HepG2 (cell line): Measurements from ENCODE around the gene TXN. TPM values are rescaled to one million over a fixed set of nuclear protein-coding genes. Genes with fewer than 3 reads are reported as not detected.
A peak's percentile ranks its signal among the peaks of the same experiment; 100 is the strongest.

Source experiments
- ATAC-seq: fragments of 200-7000 bp; cut with Tn5 transposase; 3 replicates; pipeline ENCODE4 v1.9.1; 2020; ENCODE audit warnings: mild to moderate bottlenecking, moderate library complexity
- BruUV-seq: library from RNA; stranded (reverse); fragments of 400-500 nt; replicated peaks from 2 replicates; lab custom pipeline; 2021; lab: Mats Ljungman, UMichigan
- CTCF ChIA-PET: fragments of 300-600 bp; formaldehyde crosslinking; extraction: SDS; loops from one replicate; lab custom pipeline; 2021; ENCODE audit warnings: low total read pairs, inconsistent platforms, low intra/inter-chr PET ratio; lab: Yijun Ruan, JAX
- POLR2A ChIA-PET: fragments of 350-600 bp; sonication (Branson Sonifier 250); formaldehyde crosslinking; loops from one replicate; lab custom pipeline; 2020; ENCODE audit warnings: antibody characterized with exemption, inconsistent platforms; lab: Yijun Ruan, JAX
- DNase-seq: peaks from one replicate; pipeline ENCODE4 v3.0.0-alpha.2; 2015; ENCODE audit warnings: low spot score
- FAIRE-seq: peaks from 3 replicates; lab custom pipeline; 2011; peaks lifted over from hg19 to GRCh38; lab: Jason Lieb, UNC
- H2AFZ ChIP-seq: one replicate; pipeline ENCODE4 v1.6.1; 2011; ENCODE audit warnings: low read length, inconsistent platforms
- H3K27ac ChIP-seq: fragments of 300-600 bp; 3 replicates; pipeline ENCODE4 v1.8.0; 2011; ENCODE audit warnings: mixed run types, mild to moderate bottlenecking, mixed read lengths, low read length, inconsistent platforms; ENCODE audit not compliant: insufficient read depth; ENCODE audit errors: extremely low read length
- H3K27me3 ChIP-seq, 2 experiments: fragments of 200-600 bp in 1 of 2; 2 replicates in 1 of 2; 3 replicates in 1 of 2; pipeline versions ENCODE4 v1.6.0 to v1.8.0; 2011; ENCODE audit warnings: low read length in 2 of 2, mild to moderate bottlenecking in 2 of 2, moderate library complexity in 2 of 2, inconsistent platforms in 1 of 2; ENCODE audit not compliant: insufficient read depth in 2 of 2, control insufficient read depth in 1 of 2
- H3K36me3 ChIP-seq, 2 experiments: fragments of 200-600 bp in 1 of 2; replicated peaks in 1 of 2; 2 replicates in 1 of 2; 3 replicates in 1 of 2; pipeline versions ENCODE4 v1.5.1 to v1.8.0; 2011; ENCODE audit warnings: low read length in 2 of 2, inconsistent platforms in 1 of 2; ENCODE audit not compliant: insufficient read depth in 2 of 2, control insufficient read depth in 1 of 2
- H3K4me1 ChIP-seq: 2 replicates; pipeline ENCODE4 v1.5.1; 2012; ENCODE audit warnings: low read length, inconsistent platforms; ENCODE audit not compliant: insufficient read depth
- H3K4me2 ChIP-seq: 2 replicates; pipeline ENCODE4 v1.6.0; 2011; ENCODE audit warnings: low read depth, low read length, inconsistent platforms
- H3K4me3 ChIP-seq, 3 experiments: fragments of 200-600 bp in 1 of 3; sonication (generic), shearing (Covaris generic) in 1 of 3; replicated peaks in 1 of 3; 2 replicates each; pipeline ENCODE4 v1.5.1; 2011 to 2016; ENCODE audit warnings: low read length in 3 of 3, inconsistent platforms in 2 of 3, low read depth in 2 of 3, mild to moderate bottlenecking in 2 of 3, control low read depth in 1 of 3, mixed read lengths in 1 of 3; ENCODE audit not compliant: insufficient read depth in 1 of 3
- H3K79me2 ChIP-seq: one replicate; pipeline ENCODE4 v1.6.1; 2011; ENCODE audit warnings: low read length, inconsistent platforms; ENCODE audit not compliant: insufficient read depth
- H3K9ac ChIP-seq: 2 replicates; pipeline ENCODE4 v1.6.0; 2011; ENCODE audit warnings: mild to moderate bottlenecking, low read depth, low read length, inconsistent platforms; ENCODE audit not compliant: insufficient read depth
- H3K9me3 ChIP-seq: 2 replicates; pipeline ENCODE4 v1.5.1; 2012; ENCODE audit warnings: mild to moderate bottlenecking, low read length
- H4K20me1 ChIP-seq: 2 replicates; pipeline ENCODE4 v1.6.0; 2011; ENCODE audit warnings: inconsistent platforms, mild to moderate bottlenecking, low read length, moderate library complexity; ENCODE audit not compliant: insufficient read depth
- BRCA1 ChIP-seq: sonication (generic); formaldehyde crosslinking; IDR thresholded peaks from 2 replicates; pipeline ENCODE4 v1.4.0; 2020; ENCODE audit warnings: missing genetic modification reagents
- CENPT ChIP-seq: sonication (generic); formaldehyde crosslinking; IDR thresholded peaks from 2 replicates; pipeline ENCODE4 v1.8.0; 2022; ENCODE audit warnings: low read depth, mild to moderate bottlenecking, moderate library complexity, missing genetic modification reagents
- EED ChIP-seq: sonication (generic); formaldehyde crosslinking; IDR thresholded peaks from 2 replicates; pipeline ENCODE4 v1.5.0; 2020; ENCODE audit warnings: mild to moderate bottlenecking, missing genetic modification reagents
- NFKB2 ChIP-seq: sonication (generic); formaldehyde crosslinking; IDR thresholded peaks from 2 replicates; pipeline ENCODE4 v1.4.0; 2020; ENCODE audit warnings: missing genetic modification reagents, borderline replicate concordance
- RFXAP ChIP-seq: sonication (generic); formaldehyde crosslinking; IDR thresholded peaks from 2 replicates; pipeline ENCODE4 v1.4.0; 2020; ENCODE audit warnings: missing genetic modification reagents, borderline replicate concordance
- SIN3B ChIP-seq: fragments of 150-350 bp; IDR thresholded peaks from 2 replicates; pipeline ENCODE4 v1.6.1; 2014; ENCODE audit warnings: low read length
- SIX1 ChIP-seq: sonication (generic); formaldehyde crosslinking; IDR thresholded peaks from 2 replicates; pipeline ENCODE4 v1.4.0; 2020; ENCODE audit warnings: missing genetic modification reagents, borderline replicate concordance
- SOX6 ChIP-seq, 2 experiments: fragments of 450-650 bp in 1 of 2; sonication (generic) in 1 of 2; formaldehyde crosslinking in 1 of 2; IDR thresholded peaks; 2 replicates each; pipeline versions ENCODE4 v1.4.0 to v1.6.1; 2017 to 2020; ENCODE audit warnings: antibody characterized with exemption in 1 of 2, mild to moderate bottlenecking in 1 of 2, missing genetic modification reagents in 1 of 2
- TBX2 ChIP-seq: sonication (generic); formaldehyde crosslinking; IDR thresholded peaks from 2 replicates; pipeline ENCODE4 v1.5.0; 2020; ENCODE audit warnings: missing genetic modification reagents, mild to moderate bottlenecking, borderline replicate concordance
- ZNF652 ChIP-seq: IDR thresholded peaks from 2 replicates; pipeline ENCODE4 v1.6.1; 2016; ENCODE audit warnings: low read depth, borderline replicate concordance
- WGBS: methylation state at CpG from one replicate; pipeline ENCODE4 v1.1.6; 2017; ENCODE audit warnings: low lambda C conversion rate; 5-methylcytosine and 5-hydroxymethylcytosine counted together
- in situ Hi-C: cut with HindIII; loops from 2 replicates; pipeline ENCODE4 v1.10.0; 2017; ENCODE audit warnings: low pct_unique_long_range_greater_than_20kb; ENCODE audit not compliant: extremely low pct_ligation_motif_present
- intact Hi-C: fragments of 100-400 bp; cut with micrococcal nuclease; formaldehyde crosslinking; loops from one replicate; pipeline ENCODE4 v1.10.0; 2022; ENCODE audit not compliant: unreplicated experiment
- polyA plus RNA-seq, 8 experiments: library from polyadenylated mRNA; depleted of rRNA in 3 of 8; stranded (reverse) in 7 of 8; unstranded in 1 of 8; fragments of >200 nt; fragmentation: Illumina TruSeq in 4 of 8; extraction: Trizol in 4 of 8; gene quantifications; 2 replicates each; pipeline versions ENCODE4 v1.2.1 to v1.2.3, GENCODE V29; 2011 to 2016; ENCODE audit warnings: low read depth in 4 of 8, missing spikeins in 1 of 8, mixed read lengths in 1 of 8; ENCODE audit not compliant: insufficient read depth in 1 of 8
- total RNA-seq, 5 experiments: library from RNA; depleted of rRNA; stranded (reverse); fragments of >200 nt; fragmentation: Illumina TruSeq; extraction: Trizol; gene quantifications; 2 replicates each; pipeline ENCODE4 v1.2.3, GENCODE V29; 2016; ENCODE audit warnings: low read depth in 1 of 5
- TF ChIP-seq, protein P1 (sequence below), 2 experiments: sonication (generic) in 1 of 2; formaldehyde crosslinking in 1 of 2; IDR thresholded peaks; 2 replicates each; pipeline versions ENCODE4 v1.4.0 to v1.6.1; 2016 to 2020; ENCODE audit warnings: borderline replicate concordance in 1 of 2, low read depth in 1 of 2, mild to moderate bottlenecking in 1 of 2, missing genetic modification reagents in 1 of 2
- TF ChIP-seq, protein P2 (sequence below): sonication (generic); formaldehyde crosslinking; IDR thresholded peaks from 2 replicates; pipeline ENCODE4 v1.5.1; 2020; ENCODE audit warnings: mild to moderate bottlenecking, missing genetic modification reagents, moderate library complexity
- TF ChIP-seq, protein P3 (sequence below): sonication (generic); formaldehyde crosslinking; IDR thresholded peaks from 2 replicates; pipeline ENCODE4 v1.5.0; 2020; ENCODE audit warnings: missing genetic modification reagents

Gene TXN
- total and polyA plus RNA-seq, 2 of the 13 experiments (the other 11 are each of a cell fraction or from before 2014, with no cell fraction given) = 364 to 470 TPM

DNA sequence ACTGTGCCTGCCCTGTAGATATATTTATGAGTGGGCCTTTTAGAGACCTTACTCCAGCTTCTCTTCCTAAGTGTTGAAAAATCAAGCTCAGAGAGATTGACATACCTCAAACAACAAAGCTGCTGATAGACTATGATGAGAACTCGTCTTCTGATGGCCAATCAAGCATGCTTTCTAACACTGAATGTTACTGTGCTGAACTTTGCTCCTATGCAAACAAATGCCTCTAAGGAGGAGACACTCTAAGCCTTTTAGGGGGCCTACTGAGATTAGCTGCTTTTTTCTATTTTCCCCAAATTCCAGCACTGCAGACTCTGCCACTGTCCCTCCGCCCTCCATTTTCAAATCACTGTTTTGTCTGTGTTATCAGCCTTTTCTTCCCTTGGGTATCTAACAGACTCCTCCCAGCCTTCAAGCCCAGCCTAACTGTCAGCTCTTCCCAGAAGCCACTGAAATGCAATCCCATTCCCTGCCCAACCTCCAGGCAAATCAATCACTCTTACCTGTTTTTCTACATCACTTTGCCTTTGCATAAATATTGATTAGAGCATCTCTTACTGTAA lies 41.8 kb upstream of the TXN start (continued):
- TF ChIP-seq, protein P1, sequence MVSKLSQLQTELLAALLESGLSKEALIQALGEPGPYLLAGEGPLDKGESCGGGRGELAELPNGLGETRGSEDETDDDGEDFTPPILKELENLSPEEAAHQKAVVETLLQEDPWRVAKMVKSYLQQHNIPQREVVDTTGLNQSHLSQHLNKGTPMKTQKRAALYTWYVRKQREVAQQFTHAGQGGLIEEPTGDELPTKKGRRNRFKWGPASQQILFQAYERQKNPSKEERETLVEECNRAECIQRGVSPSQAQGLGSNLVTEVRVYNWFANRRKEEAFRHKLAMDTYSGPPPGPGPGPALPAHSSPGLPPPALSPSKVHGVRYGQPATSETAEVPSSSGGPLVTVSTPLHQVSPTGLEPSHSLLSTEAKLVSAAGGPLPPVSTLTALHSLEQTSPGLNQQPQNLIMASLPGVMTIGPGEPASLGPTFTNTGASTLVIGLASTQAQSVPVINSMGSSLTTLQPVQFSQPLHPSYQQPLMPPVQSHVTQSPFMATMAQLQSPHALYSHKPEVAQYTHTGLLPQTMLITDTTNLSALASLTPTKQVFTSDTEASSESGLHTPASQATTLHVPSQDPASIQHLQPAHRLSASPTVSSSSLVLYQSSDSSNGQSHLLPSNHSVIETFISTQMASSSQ (IDR thresholded peaks at IDR 0.05; ENCODE audit: low read depth) = no peak
- TF ChIP-seq, protein P1 (CRISPR knock-in tag; IDR thresholded peaks at IDR 0.05; ENCODE audit: borderline replicate concordance) = no peak
- no peak for TF ChIP-seq ZNF652 (CRISPR knock-in tag)
- TF ChIP-seq SOX6 (IDR thresholded peaks at IDR 0.05) = no peak
- 0 out of 2 replicates have a peak, but pooled peaks have one; percentile 17 for TF ChIP-seq SOX6 (CRISPR knock-in tag; IDR thresholded peaks at IDR 0.05)
- no peak for TF ChIP-seq RFXAP (CRISPR knock-in tag)

DNA sequence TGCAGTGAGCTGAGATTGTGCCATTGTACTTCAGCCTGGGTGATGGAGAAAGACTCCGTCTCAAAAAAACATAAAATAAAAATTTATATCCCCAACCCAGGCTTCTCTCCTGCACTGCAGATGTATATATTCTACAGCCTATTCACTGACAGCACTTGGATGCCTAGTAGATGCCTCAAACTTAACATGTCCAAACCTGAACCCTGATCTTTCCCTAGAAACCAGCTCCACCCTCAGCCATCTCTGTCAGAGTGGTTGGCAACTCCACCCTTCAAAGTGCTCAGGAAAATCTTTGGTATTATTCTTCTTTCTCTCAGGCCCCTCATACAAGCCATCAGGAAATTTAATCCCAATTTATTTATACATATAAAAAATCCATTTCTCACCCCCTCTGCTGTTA lies 36.9 kb upstream of the TXN start:
- CTCF ChIA-PET = no interaction called here
- POLR2A ChIA-PET = no interaction called here
- Histone ChIP-seq H3K27ac (no peak overlapping the region), H3K4me2 (no peak overlapping the region), H3K4me3 (no peak overlapping the region), H3K79me2 (no peaks in the 10 kb centered on the region), H4K20me1 (no peaks in the 10 kb centered on the region), H2AFZ (no peak overlapping the region), H3K36me3 (no peaks in the 10 kb centered on the region), H3K9ac (no peak overlapping the region), H3K4me1 (peaks cover 10% of the 10 kb centered on the region), H3K9me3 (no peaks in the 10 kb centered on the region), H3K27me3 (no peaks in the 10 kb centered on the region)
- FAIRE-seq (no peak), DNase-seq (no peak), ATAC-seq (peak; percentile 44; the same call in 1 of the 3 replicates)
- 100% methylated on average over 1 of the region's 1 CpG for WGBS
- in situ Hi-C loops (no loop called here), intact Hi-C loops (no loop called here)
- BruUV-seq = no TSS peak
- TF ChIP-seq CENPT (CRISPR knock-in tag) (no peak), NFKB2 (CRISPR knock-in tag) (no peak), SIX1 (no peak), TBX2 (CRISPR knock-in tag) (no peak), BRCA1 (CRISPR knock-in tag) (no peak), SIN3B (no peak), EED (CRISPR knock-in tag) (no peak)
- TF ChIP-seq, protein P2, sequence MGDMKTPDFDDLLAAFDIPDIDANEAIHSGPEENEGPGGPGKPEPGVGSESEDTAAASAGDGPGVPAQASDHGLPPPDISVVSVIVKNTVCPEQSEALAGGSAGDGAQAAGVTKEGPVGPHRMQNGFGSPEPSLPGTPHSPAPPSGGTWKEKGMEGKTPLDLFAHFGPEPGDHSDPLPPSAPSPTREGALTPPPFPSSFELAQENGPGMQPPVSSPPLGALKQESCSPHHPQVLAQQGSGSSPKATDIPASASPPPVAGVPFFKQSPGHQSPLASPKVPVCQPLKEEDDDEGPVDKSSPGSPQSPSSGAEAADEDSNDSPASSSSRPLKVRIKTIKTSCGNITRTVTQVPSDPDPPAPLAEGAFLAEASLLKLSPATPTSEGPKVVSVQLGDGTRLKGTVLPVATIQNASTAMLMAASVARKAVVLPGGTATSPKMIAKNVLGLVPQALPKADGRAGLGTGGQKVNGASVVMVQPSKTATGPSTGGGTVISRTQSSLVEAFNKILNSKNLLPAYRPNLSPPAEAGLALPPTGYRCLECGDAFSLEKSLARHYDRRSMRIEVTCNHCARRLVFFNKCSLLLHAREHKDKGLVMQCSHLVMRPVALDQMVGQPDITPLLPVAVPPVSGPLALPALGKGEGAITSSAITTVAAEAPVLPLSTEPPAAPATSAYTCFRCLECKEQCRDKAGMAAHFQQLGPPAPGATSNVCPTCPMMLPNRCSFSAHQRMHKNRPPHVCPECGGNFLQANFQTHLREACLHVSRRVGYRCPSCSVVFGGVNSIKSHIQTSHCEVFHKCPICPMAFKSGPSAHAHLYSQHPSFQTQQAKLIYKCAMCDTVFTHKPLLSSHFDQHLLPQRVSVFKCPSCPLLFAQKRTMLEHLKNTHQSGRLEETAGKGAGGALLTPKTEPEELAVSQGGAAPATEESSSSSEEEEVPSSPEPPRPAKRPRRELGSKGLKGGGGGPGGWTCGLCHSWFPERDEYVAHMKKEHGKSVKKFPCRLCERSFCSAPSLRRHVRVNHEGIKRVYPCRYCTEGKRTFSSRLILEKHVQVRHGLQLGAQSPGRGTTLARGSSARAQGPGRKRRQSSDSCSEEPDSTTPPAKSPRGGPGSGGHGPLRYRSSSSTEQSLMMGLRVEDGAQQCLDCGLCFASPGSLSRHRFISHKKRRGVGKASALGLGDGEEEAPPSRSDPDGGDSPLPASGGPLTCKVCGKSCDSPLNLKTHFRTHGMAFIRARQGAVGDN (CRISPR knock-in tag) = no peak
- TF ChIP-seq, protein P3, sequence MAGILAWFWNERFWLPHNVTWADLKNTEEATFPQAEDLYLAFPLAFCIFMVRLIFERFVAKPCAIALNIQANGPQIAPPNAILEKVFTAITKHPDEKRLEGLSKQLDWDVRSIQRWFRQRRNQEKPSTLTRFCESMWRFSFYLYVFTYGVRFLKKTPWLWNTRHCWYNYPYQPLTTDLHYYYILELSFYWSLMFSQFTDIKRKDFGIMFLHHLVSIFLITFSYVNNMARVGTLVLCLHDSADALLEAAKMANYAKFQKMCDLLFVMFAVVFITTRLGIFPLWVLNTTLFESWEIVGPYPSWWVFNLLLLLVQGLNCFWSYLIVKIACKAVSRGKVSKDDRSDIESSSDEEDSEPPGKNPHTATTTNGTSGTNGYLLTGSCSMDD (CRISPR knock-in tag) = no peak
